Choroid plexus epithelial cell (primary cell): Measurements from ENCODE around the gene PPY.

Source experiments
- DNase-seq: peaks from one replicate; pipeline ENCODE4 v3.0.0-alpha.2; 2010; ENCODE audit warnings: low read depth
- H3K4me3 ChIP-seq: 2 replicates; pipeline ENCODE4 v1.5.1; 2011; ENCODE audit warnings: low read depth, mild to moderate bottlenecking, control low read depth, low read length, moderate library complexity
- TF ChIP-seq, protein P1 (sequence below): conservative IDR thresholded peaks from 2 replicates; pipeline ENCODE4 v1.5.1; 2011; ENCODE audit warnings: low read depth, mild to moderate bottlenecking, control low read depth, inconsistent platforms, low read length, moderate library complexity

PPY gene, protein sequence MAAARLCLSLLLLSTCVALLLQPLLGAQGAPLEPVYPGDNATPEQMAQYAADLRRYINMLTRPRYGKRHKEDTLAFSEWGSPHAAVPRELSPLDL

DNA sequence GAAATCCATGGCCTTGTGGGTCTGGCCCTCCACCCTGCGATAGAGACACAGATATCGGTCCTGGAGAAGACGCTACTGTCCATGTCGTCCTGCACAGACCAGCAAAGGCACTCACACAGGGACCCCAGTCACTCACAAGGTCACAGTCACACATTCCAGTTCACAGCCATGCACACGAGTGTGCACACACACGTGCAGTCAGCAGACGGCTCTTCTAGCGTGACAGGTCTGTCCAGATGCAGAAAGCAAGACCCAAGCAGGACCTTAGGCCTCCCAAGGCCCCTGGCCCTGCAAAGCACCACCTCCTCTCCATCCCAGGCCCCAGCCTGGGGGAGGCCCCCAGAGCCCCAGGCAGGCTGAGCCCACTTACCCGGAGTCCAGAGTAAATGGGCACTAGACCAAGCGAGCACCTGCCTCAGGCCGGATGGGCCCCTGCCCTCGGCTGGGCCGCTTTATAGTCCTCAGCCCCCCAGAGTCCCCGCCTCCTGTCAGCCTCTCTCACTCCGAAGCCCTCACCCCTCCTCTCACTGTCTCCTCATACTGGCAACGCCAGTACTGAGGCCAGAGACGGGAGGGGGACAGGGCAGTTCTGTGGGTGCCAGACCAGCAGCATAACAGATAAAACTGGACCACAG lies at the start of gene PPY:
PPY (minus strand) TSS at position 426 of the 635 bp plus-strand sequence. CDS start 822 bp downstream, outside the sequence.
- TF ChIP-seq, protein P1, sequence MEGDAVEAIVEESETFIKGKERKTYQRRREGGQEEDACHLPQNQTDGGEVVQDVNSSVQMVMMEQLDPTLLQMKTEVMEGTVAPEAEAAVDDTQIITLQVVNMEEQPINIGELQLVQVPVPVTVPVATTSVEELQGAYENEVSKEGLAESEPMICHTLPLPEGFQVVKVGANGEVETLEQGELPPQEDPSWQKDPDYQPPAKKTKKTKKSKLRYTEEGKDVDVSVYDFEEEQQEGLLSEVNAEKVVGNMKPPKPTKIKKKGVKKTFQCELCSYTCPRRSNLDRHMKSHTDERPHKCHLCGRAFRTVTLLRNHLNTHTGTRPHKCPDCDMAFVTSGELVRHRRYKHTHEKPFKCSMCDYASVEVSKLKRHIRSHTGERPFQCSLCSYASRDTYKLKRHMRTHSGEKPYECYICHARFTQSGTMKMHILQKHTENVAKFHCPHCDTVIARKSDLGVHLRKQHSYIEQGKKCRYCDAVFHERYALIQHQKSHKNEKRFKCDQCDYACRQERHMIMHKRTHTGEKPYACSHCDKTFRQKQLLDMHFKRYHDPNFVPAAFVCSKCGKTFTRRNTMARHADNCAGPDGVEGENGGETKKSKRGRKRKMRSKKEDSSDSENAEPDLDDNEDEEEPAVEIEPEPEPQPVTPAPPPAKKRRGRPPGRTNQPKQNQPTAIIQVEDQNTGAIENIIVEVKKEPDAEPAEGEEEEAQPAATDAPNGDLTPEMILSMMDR, result no peak
- no peak for DNase-seq
- H3K4me3 ChIP-seq, result no peak within 1 kb of the TSS

DNA sequence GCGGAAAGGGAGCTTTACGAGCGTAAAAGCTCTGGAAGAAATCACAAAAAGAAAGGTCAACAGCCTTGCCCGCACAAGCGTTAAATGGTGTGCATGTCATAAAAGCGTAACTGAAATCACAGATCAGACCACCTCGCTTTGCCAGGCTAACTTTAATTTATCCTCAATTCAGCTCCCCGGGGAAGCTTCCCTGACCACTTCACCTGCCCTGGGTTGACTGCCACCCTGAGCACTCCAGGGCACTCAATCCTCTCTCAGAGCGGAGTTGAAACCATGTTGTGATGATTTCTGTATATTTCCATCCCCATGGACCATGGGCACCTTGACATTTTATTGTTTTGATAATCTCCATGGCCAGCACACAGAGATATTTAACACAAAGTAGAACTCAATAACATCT lies 46.0 kb upstream of the PPY start:
- DNase-seq, result no peak
- TF ChIP-seq, protein P1, result no peak

DNA sequence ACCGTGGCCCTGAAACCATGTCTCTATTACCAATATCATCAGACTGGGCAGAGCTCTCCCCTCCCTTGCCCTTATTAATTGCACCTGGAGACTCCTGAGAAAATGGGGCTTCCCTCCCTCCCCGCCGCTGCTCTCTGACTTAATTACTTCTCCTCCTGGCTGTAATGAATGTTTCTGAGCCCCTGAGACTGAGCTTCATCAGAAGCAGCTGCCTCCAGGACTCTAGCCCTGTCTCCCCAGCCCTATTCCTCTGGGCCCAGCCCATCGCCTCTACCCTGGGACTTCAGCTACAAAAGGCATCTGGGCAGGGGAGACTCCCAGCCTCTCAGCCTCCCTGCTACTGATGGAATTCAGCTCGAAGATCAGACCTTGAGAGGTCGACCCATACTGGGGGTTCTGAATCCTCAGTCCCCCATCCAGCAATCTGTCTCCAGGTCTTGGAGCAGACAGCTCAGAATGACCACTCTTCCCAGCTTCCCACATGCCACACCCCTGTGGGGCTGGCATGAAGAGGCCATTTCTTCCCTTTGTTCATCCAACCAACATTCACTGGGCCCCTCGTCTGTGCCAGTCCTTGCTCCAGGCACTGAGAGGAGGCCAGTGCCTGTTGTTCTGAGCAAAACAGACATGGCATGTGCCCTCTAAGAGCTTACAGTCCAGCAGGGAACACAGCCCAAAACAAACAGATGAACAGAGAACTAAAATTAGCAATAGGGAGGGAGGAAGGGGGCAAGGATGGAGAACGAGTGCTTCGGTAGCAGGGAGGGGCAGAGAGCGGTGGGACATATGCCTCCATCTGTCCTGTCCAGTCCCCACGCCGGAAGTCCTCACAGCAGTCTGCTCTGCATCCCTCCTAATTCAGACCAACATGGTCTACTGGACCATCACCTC lies 45.1 kb upstream of the PPY start:
- H3K4me3 ChIP-seq, result no peak overlapping the region
- no peak for DNase-seq
- TF ChIP-seq, protein P1, result no peak

More for the DNA sequence above, 46.0 kb upstream of the PPY start:
- no peak overlapping the region for H3K4me3 ChIP-seq

DNA sequence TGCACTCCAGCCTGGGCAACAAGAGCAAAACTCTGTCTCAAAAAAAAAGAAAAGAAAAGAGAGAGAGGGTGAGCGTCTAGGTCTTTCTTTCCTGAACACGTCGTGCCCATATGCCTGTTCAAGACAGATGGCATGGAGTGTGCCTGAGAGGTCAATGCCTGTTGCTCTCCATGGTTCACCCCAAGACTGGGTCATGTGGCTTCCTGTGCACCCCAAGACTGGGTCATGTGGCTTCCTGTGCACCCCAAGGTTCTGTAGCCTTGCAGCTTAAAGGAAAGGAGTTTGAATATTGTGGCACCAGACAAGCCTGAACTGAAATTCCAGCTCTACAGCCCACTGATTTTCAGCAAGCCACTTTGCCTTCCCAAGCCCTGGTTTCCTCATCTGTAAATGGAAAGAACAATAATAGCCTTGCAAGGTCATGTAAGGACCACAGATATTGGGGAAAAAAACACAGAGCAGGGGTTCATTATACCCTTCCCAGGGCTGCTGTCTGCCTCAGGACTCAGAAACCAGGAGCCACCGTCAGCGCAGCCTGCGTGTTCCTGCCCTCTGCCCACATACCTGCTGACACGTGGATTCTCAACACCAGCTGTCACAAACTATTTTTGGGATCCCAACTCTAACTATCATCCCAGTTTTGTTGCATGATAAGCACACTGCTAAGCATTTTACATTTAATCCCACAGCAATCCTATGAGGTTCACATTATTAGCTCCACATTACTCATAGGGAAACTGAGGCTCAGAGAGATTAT lies 44.1 kb upstream of the PPY start:
- no peak for DNase-seq
- H3K4me3 ChIP-seq, result no peak overlapping the region
- TF ChIP-seq, protein P1, result no peak

DNA sequence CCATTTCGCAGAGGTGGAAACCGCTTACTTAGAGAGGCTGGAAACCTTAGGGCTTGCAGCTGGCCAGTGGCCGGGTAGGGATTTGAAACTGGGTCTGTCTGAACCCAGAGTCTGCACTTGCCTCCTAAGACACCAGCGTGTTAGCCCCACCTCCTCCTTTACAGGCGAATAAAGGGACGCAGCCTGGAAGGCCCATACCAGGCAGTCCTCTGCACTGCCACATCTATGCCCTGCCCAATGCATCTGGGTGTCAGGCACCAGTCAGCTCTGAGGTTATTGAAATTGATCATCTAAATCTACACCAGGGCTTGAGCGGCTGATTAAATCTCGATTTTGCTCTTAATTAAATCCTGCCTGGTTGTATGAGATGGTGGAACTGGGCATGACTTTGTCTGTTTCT lies 42.2 kb upstream of the PPY start:
- H3K4me3 ChIP-seq, result peak overlapping the region; percentile 51
- no peak for DNase-seq
- TF ChIP-seq, protein P1, result no peak

DNA sequence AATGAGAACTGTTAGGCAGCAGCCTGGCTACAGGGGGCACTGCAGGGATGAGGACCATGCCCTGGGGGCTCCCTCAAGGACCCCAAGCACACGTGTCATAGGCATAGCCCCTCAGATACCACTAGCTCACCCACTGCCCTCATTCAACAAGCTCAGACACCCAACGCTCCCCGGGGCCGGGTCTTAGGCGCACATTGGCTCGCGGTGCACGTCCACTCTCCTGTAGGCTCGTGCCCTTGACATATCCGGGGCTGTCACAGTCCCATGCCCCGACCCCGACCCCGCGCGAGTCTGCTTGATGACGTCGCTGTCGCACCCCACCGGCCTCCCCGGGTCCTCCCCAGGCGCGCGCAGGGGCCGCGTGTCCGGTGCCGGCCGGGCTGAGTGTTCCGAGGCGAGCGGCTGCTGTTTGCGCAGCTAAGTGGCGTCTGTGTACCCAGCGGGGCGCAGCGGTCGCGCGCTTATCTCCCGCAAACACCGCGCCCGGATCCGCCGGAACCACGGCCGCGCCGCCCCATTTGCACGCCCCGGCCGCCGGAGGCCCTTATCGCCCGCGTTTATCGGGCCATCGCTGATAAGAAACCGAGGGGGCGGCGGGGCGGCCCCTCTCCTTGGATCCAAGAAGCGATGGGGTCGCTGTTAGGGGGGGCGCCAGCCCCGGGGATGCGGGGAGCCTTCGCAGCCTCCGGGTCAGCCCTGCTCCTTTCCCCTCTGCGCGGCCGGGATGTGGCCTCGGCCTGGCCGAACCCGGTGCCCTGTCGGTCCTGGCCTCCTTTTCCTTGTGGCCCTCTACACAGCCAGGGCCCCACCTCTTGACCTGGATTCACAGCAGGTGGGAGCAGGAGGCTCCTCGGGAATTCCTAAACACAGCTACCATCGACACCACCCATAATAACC lies 41.5 kb upstream of the PPY start:
- peak overlapping the region; percentile 51 for H3K4me3 ChIP-seq

More for the DNA sequence above, 41.5 kb upstream of the PPY start:
- TF ChIP-seq, protein P1, result peak; percentile 52
- DNase-seq, result no peak
